Fibroblast of lung (primary cell): Measurements from ENCODE around the gene RGL2. TPM values are rescaled to one million over a fixed set of nuclear protein-coding genes. Genes with fewer than 3 reads are reported as not detected.

Experiments
- DNase-seq, 2 donors: peaks; one replicate each; pipeline versions ENCODE4 v3.0.0 to v3.0.0-alpha.2; 2010; ENCODE audit warnings: low read depth in 2 of 2
- H2AFZ ChIP-seq: 2 replicates; pipeline ENCODE4 v1.5.1; 2012; ENCODE audit warnings: low read length, control low read depth, inconsistent platforms
- H3K27ac ChIP-seq: 2 replicates; pipeline ENCODE4 v1.5.1; 2011; ENCODE audit warnings: low read length, control low read depth; ENCODE audit not compliant: insufficient read depth
- H3K27me3 ChIP-seq: 2 replicates; pipeline ENCODE4 v1.5.1; 2011; ENCODE audit warnings: mild to moderate bottlenecking, low read length; ENCODE audit not compliant: control insufficient read depth, insufficient read depth
- H3K36me3 ChIP-seq: 2 replicates; pipeline ENCODE4 v1.5.1; 2011; ENCODE audit warnings: low read length; ENCODE audit not compliant: control insufficient read depth, insufficient read depth
- H3K4me1 ChIP-seq: 2 replicates; pipeline ENCODE4 v1.5.1; 2011; ENCODE audit warnings: low read length; ENCODE audit not compliant: control insufficient read depth, insufficient read depth; ENCODE audit errors: extremely low read depth
- H3K4me2 ChIP-seq: 2 replicates; pipeline ENCODE4 v1.5.1; 2011; ENCODE audit warnings: low read length, control low read depth; ENCODE audit not compliant: insufficient read depth; ENCODE audit errors: extremely low read depth
- H3K4me3 ChIP-seq, 4 experiments: fragments of 200-600 bp in 1 of 4; sonication (generic) in 1 of 4; replicated peaks in 1 of 4; 2 replicates each; pipeline ENCODE4 v1.5.1; 2011 to 2016; ENCODE audit warnings: low read length in 4 of 4, low read depth in 3 of 4, mild to moderate bottlenecking in 3 of 4, control low read depth in 2 of 4, inconsistent platforms in 1 of 4, mixed read lengths in 1 of 4; ENCODE audit not compliant: insufficient read depth in 1 of 4; ENCODE audit errors: control extremely low read depth in 1 of 4
- H3K79me2 ChIP-seq: 2 replicates; pipeline ENCODE4 v1.5.1; 2012; ENCODE audit warnings: mild to moderate bottlenecking, low read length, inconsistent platforms; ENCODE audit not compliant: control insufficient read depth, insufficient read depth
- H3K9ac ChIP-seq: 2 replicates; pipeline ENCODE4 v1.5.1; 2011; ENCODE audit warnings: mild to moderate bottlenecking, low read length, control low read depth; ENCODE audit not compliant: insufficient read depth
- H3K9me3 ChIP-seq: 2 replicates; pipeline ENCODE4 v1.5.1; 2012; ENCODE audit warnings: low read depth, low read length; ENCODE audit not compliant: control insufficient read depth, insufficient read depth
- H4K20me1 ChIP-seq: 2 replicates; pipeline ENCODE4 v1.5.1; 2011; ENCODE audit warnings: low read length; ENCODE audit not compliant: control insufficient read depth, insufficient read depth; ENCODE audit errors: extremely low read depth
- EZH2 ChIP-seq: IDR thresholded peaks from 2 replicates; pipeline ENCODE4 v1.5.1; 2012; ENCODE audit warnings: low read length, control low read depth, mild to moderate bottlenecking; ENCODE audit errors: missing control alignments
- polyA plus RNA-seq, 2 donors: library from polyadenylated mRNA; depleted of rRNA in 1 of 2; stranded (reverse) in 1 of 2; unstranded in 1 of 2; fragments of >200 nt; gene quantifications; 2 replicates each; pipeline ENCODE4 v1.2.1, GENCODE V29; 2011 to 2012; ENCODE audit warnings: missing spikeins in 1 of 2
- total RNA-seq: library from RNA; depleted of rRNA; stranded (reverse); fragments of >200 nt; gene quantifications from 2 replicates; pipeline ENCODE4 v1.2.1, GENCODE V29; 2014
- TF ChIP-seq, protein P1 (sequence below), 2 donors: IDR thresholded peaks in 1 of 2; conservative IDR thresholded peaks in 1 of 2; 1 replicate in 1 of 2; 2 replicates in 1 of 2; pipeline ENCODE4 v1.5.1; 2011 to 2012; ENCODE audit warnings: low read length in 2 of 2, control low read depth in 1 of 2, inconsistent platforms in 1 of 2, low read depth in 1 of 2, mild to moderate bottlenecking in 1 of 2

Gene RGL2
- total and polyA plus RNA-seq, 2 donors (not counting 1 experiment from before 2014, with no cell fraction given) = 17.4 to 22.8 TPM

DNA sequence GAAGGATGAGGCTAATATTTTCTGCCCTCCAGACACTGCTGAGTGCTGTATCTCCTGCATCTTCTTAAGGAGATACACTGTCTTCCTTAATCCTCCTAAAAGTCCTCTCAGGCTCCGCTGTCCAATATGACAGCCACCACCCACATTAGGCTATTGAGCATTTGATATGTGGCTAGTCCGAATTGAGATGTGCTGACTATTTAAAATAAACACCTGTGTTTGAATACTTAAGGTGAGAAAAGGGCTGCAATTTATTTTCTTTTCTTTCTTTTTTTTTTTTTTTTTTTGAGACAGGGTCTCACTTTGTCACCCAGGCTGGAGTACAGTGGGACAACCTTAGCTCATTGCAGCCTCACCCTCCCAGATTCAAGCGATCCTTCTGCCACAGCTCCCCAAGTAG, 3.1 kb upstream of the RGL2 start:
- H3K9ac ChIP-seq = no peak overlapping the region
- H3K27ac ChIP-seq = no peak overlapping the region
- no peak overlapping the region for H3K4me3 ChIP-seq
- H3K4me1 ChIP-seq = peaks cover under 1% of the 10 kb centered on the region
- TF ChIP-seq, protein P1, sequence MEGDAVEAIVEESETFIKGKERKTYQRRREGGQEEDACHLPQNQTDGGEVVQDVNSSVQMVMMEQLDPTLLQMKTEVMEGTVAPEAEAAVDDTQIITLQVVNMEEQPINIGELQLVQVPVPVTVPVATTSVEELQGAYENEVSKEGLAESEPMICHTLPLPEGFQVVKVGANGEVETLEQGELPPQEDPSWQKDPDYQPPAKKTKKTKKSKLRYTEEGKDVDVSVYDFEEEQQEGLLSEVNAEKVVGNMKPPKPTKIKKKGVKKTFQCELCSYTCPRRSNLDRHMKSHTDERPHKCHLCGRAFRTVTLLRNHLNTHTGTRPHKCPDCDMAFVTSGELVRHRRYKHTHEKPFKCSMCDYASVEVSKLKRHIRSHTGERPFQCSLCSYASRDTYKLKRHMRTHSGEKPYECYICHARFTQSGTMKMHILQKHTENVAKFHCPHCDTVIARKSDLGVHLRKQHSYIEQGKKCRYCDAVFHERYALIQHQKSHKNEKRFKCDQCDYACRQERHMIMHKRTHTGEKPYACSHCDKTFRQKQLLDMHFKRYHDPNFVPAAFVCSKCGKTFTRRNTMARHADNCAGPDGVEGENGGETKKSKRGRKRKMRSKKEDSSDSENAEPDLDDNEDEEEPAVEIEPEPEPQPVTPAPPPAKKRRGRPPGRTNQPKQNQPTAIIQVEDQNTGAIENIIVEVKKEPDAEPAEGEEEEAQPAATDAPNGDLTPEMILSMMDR (conservative IDR thresholded peaks at IDR 0.05 in 1 of 2, IDR thresholded peaks at IDR 0.05 in 1 of 2; ENCODE audit: low read depth in 1 of 2, low read length in 2 of 2) = no peak
- TF ChIP-seq EZH2 = no peak
- DNase-seq = no peak
- peaks cover 17% of the 10 kb centered on the region for H3K36me3 ChIP-seq
- H3K27me3 ChIP-seq = no peaks in the 10 kb centered on the region
- no peaks in the 10 kb centered on the region for H3K9me3 ChIP-seq
- no peaks in the 10 kb centered on the region for H4K20me1 ChIP-seq
- no peak overlapping the region for H2AFZ ChIP-seq
- no peak overlapping the region for H3K4me2 ChIP-seq
- H3K79me2 ChIP-seq = peaks cover 16% of the 10 kb centered on the region

DNA sequence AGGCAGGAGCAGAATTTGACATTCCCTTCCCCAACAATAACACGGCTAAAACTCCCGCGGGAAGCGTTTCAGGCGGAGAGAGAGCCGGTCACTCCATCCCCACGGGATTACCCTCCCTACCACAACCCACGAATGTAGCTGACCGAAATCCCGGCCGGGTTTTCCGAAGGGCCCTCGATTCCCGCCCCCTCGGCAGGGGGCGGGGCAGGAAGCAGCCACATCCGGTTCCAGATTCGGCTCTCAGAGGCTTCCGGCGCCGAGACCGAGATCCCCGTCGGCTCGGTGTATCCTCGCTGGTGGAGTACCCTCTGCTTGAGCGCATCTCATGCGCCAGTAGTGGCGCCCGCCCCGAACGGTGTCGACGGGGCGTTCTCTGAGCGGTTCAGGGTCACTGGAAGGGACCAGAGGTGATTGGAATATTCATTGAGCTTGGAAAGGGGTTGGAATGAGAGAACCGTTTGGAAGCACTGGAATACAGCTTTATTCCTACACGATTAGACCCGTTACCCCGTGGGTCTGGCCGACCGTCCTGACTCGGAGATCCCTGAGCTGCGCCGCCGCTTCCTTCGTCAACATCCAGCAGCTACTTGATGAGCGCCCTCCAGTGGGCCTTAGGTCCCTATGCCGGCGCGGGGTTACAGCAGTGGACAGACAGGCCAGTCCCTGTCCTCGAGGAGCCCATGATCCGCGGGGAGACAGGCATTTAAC, 649 bp upstream of the RGL2 start:
- H3K4me2 ChIP-seq = peak overlapping the region; percentile 100
- H3K79me2 ChIP-seq = peaks cover 6% of the 10 kb centered on the region
- no peaks in the 10 kb centered on the region for H3K9me3 ChIP-seq
- peak overlapping the region; percentile 80 to 100 (median 88) for H3K4me3 ChIP-seq
- H3K27me3 ChIP-seq = no peaks in the 10 kb centered on the region
- H2AFZ ChIP-seq = peak overlapping the region; percentile 60
- peak overlapping the region; percentile 96 for H3K9ac ChIP-seq
- H3K27ac ChIP-seq = peak overlapping the region; percentile 99
- TF ChIP-seq, protein P1 (conservative IDR thresholded peaks at IDR 0.05 in 1 of 2, IDR thresholded peaks at IDR 0.05 in 1 of 2; ENCODE audit: low read depth in 1 of 2, low read length in 2 of 2) = peak; percentile 61 to 81
- no peak for TF ChIP-seq EZH2
- peak; percentile 89 for DNase-seq
- H3K4me1 ChIP-seq = peaks cover 2% of the 10 kb centered on the region
- H3K36me3 ChIP-seq = peaks cover 10% of the 10 kb centered on the region
- H4K20me1 ChIP-seq = no peaks in the 10 kb centered on the region

- H3K4me3 ChIP-seq = peak overlapping the region; percentile 80 to 100 (median 88)
- H3K9ac ChIP-seq = peak overlapping the region; percentile 96
- H3K27ac ChIP-seq = peak overlapping the region; percentile 99
- no peaks in the 10 kb centered on the region for H4K20me1 ChIP-seq
- H3K27me3 ChIP-seq = no peaks in the 10 kb centered on the region
- H3K36me3 ChIP-seq = peaks cover 8% of the 10 kb centered on the region
- H3K4me2 ChIP-seq = peak overlapping the region; percentile 96
- peak; percentile 76 to 78 for DNase-seq
- H3K4me1 ChIP-seq = peaks cover 2% of the 10 kb centered on the region
- H2AFZ ChIP-seq = no peak overlapping the region
- peaks cover 3% of the 10 kb centered on the region for H3K79me2 ChIP-seq
- TF ChIP-seq, protein P1 (conservative IDR thresholded peaks at IDR 0.05 in 1 of 2, IDR thresholded peaks at IDR 0.05 in 1 of 2; ENCODE audit: low read depth in 1 of 2, low read length in 2 of 2) = no peak
- no peak for TF ChIP-seq EZH2
- H3K9me3 ChIP-seq = no peaks in the 10 kb centered on the region
Observed at GRCh38 chr6:33297956-33298772, 578 bp downstream of the RGL2 start.
